ENCODE results near the gene TRAPPC3. TPM values are rescaled to one million over a fixed set of nuclear protein-coding genes. Genes with fewer than 3 reads are reported as not detected.

The TRAPPC3 gene
- total RNA-seq, 4 donors from 2014 or later: 64.6 to 104 (median 91.0) TPM

GRCh38 chr1:36095760-36096405, 53.4 kb downstream of the TRAPPC3 start:
- no peak for TF ChIP-seq CTCF (IDR thresholded peaks at IDR 0.05; ENCODE audit: low read depth)

GRCh38 chr1:36094621-36095061, 54.6 kb downstream of the TRAPPC3 start:
- no peak for TF ChIP-seq CTCF (IDR thresholded peaks at IDR 0.05; ENCODE audit: low read depth)

- no peak for TF ChIP-seq CTCF (IDR thresholded peaks at IDR 0.05; ENCODE audit: low read depth)
Observed at GRCh38 chr1:36093929-36094328, 55.4 kb downstream of the TRAPPC3 start.

DNA sequence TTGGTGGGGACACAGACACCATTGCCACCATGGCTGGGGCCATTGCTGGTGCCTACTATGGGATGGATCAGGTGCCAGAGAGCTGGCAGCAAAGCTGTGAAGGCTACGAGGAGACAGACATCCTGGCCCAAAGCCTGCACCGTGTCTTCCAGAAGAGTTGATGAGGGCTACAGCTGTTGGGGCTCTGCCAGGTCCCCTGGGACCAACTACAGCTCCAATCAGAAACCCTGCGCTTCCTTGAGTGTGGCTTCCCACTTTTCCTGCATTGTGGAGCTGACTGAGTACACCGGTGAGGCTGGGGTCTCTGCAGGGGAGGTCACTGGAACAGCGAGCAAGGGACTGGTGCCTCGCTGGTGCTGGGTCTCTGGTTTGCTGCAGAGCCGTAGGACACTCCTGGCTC, 56.1 kb downstream of the TRAPPC3 start:
- no peak for TF ChIP-seq CTCF (IDR thresholded peaks at IDR 0.05; ENCODE audit: low read depth)

DNA sequence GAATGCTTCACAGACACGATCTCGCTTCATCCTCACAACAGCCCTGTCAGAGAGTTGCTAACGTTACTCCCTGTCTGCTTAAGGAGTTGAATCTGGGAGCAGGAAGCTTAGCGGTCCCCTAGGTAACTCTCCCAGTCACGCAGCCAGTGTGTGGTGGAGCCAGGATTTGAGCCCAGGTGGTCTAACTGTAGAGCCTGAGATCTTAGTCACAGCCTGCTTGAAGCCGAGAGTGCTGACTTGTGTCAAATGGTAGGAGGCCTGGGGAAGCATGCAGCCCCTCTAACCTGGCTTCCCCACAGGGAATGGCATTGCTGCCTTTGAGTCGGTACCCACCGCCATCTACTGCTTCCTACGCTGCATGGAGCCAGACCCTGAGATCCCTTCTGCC, 56.5 kb downstream of the TRAPPC3 start:
- no peak for TF ChIP-seq CTCF (IDR thresholded peaks at IDR 0.05; ENCODE audit: low read depth)

- TF ChIP-seq CTCF (IDR thresholded peaks at IDR 0.05; ENCODE audit: low read depth): no peak
Observed at GRCh38 chr1:36092166-36092797, 57.0 kb downstream of the TRAPPC3 start.

DNA sequence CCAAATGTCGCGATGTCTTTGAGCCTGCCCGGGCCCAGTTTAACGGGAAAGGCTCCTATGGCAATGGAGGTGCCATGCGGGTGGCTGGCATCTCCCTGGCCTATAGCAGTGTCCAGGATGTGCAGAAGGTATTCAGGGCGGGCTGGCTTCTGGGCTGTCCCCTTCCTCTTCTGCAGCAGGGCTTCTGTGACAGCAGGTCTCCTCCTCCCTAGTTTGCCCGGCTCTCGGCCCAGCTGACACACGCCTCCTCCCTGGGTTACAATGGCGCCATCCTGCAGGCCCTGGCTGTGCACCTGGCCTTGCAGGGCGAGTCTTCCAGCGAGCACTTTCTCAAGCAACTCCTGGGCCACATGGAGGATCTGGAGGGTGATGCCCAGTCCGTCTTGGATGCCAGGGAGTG, 57.6 kb downstream of the TRAPPC3 start:
- TF ChIP-seq CTCF (IDR thresholded peaks at IDR 0.05; ENCODE audit: low read depth): no peak

Measured in subcutaneous adipose tissue (tissue), 4 donors.